ENCODE data around the gene ZNF530.

DNA sequence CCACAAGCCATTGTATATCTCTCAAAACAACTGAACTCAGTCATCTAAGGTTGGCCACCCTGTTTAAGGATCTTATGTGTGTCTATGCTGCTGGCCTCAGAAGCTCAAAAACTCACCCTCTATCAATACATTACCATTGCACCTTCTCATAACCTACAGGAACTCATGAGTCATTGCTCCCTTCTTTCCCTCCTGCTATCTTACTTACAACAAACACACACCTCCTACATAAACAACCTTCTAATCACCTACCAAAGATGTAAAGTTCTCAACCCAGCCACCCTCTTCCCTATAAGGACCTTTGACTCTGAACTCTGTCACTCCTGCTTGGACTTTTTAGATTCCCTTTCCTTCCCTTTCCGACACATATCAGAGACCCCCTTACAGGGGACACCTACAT lies 55.8 kb downstream of the ZNF530 start:
- TF ChIP-seq, protein P1, sequence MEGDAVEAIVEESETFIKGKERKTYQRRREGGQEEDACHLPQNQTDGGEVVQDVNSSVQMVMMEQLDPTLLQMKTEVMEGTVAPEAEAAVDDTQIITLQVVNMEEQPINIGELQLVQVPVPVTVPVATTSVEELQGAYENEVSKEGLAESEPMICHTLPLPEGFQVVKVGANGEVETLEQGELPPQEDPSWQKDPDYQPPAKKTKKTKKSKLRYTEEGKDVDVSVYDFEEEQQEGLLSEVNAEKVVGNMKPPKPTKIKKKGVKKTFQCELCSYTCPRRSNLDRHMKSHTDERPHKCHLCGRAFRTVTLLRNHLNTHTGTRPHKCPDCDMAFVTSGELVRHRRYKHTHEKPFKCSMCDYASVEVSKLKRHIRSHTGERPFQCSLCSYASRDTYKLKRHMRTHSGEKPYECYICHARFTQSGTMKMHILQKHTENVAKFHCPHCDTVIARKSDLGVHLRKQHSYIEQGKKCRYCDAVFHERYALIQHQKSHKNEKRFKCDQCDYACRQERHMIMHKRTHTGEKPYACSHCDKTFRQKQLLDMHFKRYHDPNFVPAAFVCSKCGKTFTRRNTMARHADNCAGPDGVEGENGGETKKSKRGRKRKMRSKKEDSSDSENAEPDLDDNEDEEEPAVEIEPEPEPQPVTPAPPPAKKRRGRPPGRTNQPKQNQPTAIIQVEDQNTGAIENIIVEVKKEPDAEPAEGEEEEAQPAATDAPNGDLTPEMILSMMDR (IDR thresholded peaks at IDR 0.05 in 2 of 3, conservative IDR thresholded peaks at IDR 0.05 in 1 of 3; ENCODE audit: borderline replicate concordance in 1 of 3, insufficient read depth in 1 of 3, low read depth in 2 of 3, low read length in 2 of 3) = no peak
- TF ChIP-seq EZH2 (IDR thresholded peaks at IDR 0.05) = no peak
- TF ChIP-seq ZNF274 (IDR thresholded peaks at IDR 0.05; ENCODE audit: low read depth, low read length) = no peak
- TF ChIP-seq, protein P2, sequence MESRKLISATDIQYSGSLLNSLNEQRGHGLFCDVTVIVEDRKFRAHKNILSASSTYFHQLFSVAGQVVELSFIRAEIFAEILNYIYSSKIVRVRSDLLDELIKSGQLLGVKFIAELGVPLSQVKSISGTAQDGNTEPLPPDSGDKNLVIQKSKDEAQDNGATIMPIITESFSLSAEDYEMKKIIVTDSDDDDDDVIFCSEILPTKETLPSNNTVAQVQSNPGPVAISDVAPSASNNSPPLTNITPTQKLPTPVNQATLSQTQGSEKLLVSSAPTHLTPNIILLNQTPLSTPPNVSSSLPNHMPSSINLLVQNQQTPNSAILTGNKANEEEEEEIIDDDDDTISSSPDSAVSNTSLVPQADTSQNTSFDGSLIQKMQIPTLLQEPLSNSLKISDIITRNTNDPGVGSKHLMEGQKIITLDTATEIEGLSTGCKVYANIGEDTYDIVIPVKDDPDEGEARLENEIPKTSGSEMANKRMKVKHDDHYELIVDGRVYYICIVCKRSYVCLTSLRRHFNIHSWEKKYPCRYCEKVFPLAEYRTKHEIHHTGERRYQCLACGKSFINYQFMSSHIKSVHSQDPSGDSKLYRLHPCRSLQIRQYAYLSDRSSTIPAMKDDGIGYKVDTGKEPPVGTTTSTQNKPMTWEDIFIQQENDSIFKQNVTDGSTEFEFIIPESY (IDR thresholded peaks at IDR 0.05; ENCODE audit: extremely low read depth, insufficient replicate concordance, low read length) = no peak

Measured in HCT116 (cell line).